Liver (tissue), 3 donors: ENCODE results near the gene AGL.

Experiments
- CTCF ChIP-seq: fragments of 150-350 bp; IDR thresholded peaks from 2 replicates; pipeline ENCODE4 v1.5.1; 2017; ENCODE audit warnings: improper control_type of control experiment, low read depth, low read length; ENCODE audit not compliant: missing input control
- EGR1 ChIP-seq, 2 donors: IDR thresholded peaks; 2 replicates each; pipeline ENCODE4 v1.6.1; 2016 to 2018; ENCODE audit warnings: antibody characterized with exemption in 2 of 2, low read depth in 2 of 2
- GABPA ChIP-seq, 2 donors: IDR thresholded peaks in 1 of 2; conservative IDR thresholded peaks in 1 of 2; 2 replicates each; pipeline ENCODE4 v1.6.1; 2016; ENCODE audit warnings: antibody characterized with exemption in 2 of 2, mild to moderate bottlenecking in 1 of 2, moderate library complexity in 1 of 2
- JUND ChIP-seq, 2 donors: IDR thresholded peaks; 2 replicates each; pipeline ENCODE4 v1.6.1; 2016; ENCODE audit warnings: antibody characterized with exemption in 2 of 2
- MAX ChIP-seq: IDR thresholded peaks from 2 replicates; pipeline ENCODE4 v1.6.1; 2016; ENCODE audit warnings: antibody characterized with exemption
- REST ChIP-seq: IDR thresholded peaks from 2 replicates; pipeline ENCODE4 v1.6.1; 2016; ENCODE audit warnings: antibody characterized with exemption, mild to moderate bottlenecking
- TAF1 ChIP-seq: conservative IDR thresholded peaks from 2 replicates; pipeline ENCODE4 v1.6.1; 2016; ENCODE audit warnings: antibody characterized with exemption, mild to moderate bottlenecking
- YY1 ChIP-seq: IDR thresholded peaks from 2 replicates; pipeline ENCODE4 v1.6.1; 2016; ENCODE audit warnings: antibody characterized with exemption, mild to moderate bottlenecking
- donor health status: healthy.
- donor health status: healthy.

GRCh38 chr1:99820546-99820945 is 29.6 kb upstream of the AGL start:
- no peak for TF ChIP-seq CTCF
- no peak for TF ChIP-seq MAX
- no peak for TF ChIP-seq GABPA (IDR thresholded peaks at IDR 0.05 in 1 of 2, conservative IDR thresholded peaks at IDR 0.05 in 1 of 2)
- TF ChIP-seq REST = no peak
- TF ChIP-seq EGR1 (IDR thresholded peaks at IDR 0.05; ENCODE audit: low read depth in 2 of 2) = no peak
- TF ChIP-seq YY1 = no peak
- TF ChIP-seq JUND (IDR thresholded peaks at IDR 0.05) = no peak
- TF ChIP-seq TAF1 = no peak
